ENCODE data around the gene STX17.

DNA sequence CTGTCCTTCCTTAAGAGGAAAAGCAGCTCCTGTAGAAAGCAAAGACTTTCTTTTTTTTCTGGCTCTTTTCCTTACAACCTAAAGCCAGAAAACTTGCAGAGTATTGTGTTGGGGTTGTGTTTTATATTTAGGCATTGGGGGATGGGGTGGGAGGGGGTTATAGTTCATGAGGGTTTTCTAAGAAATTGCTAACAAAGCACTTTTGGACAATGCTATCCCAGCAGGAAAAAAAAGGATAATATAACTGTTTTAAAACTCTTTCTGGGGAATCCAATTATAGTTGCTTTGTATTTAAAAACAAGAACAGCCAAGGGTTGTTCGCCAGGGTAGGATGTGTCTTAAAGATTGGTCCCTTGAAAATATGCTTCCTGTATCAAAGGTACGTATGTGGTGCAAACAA lies 42.5 kb upstream of the STX17 start:
- TF ChIP-seq MYC (IDR thresholded peaks at IDR 0.05; ENCODE audit: low read depth, low read length) (no peak), POLR2A (IDR thresholded peaks at IDR 0.05; ENCODE audit: extremely low read depth, insufficient read length) (no peak)
- TF ChIP-seq, protein P1, sequence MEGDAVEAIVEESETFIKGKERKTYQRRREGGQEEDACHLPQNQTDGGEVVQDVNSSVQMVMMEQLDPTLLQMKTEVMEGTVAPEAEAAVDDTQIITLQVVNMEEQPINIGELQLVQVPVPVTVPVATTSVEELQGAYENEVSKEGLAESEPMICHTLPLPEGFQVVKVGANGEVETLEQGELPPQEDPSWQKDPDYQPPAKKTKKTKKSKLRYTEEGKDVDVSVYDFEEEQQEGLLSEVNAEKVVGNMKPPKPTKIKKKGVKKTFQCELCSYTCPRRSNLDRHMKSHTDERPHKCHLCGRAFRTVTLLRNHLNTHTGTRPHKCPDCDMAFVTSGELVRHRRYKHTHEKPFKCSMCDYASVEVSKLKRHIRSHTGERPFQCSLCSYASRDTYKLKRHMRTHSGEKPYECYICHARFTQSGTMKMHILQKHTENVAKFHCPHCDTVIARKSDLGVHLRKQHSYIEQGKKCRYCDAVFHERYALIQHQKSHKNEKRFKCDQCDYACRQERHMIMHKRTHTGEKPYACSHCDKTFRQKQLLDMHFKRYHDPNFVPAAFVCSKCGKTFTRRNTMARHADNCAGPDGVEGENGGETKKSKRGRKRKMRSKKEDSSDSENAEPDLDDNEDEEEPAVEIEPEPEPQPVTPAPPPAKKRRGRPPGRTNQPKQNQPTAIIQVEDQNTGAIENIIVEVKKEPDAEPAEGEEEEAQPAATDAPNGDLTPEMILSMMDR (IDR thresholded peaks at IDR 0.05; ENCODE audit: low read depth, low read length) = no peak

All from NB4 (cell line).